GM12873 (cell line): Measurements from ENCODE around the gene UQCRHL.

Experiments
- CTCF ChIP-seq: IDR thresholded peaks from 2 replicates; pipeline ENCODE4 v1.5.1; 2012; ENCODE audit warnings: low read depth, mild to moderate bottlenecking, moderate library complexity, low read length, control low read depth; ENCODE audit not compliant: insufficient read depth; ENCODE audit errors: missing control alignments

Gene UQCRHL

GRCh38 chr1:15838721-15839120, 31.3 kb upstream of the UQCRHL start:
- TF ChIP-seq CTCF: no peak

GRCh38 chr1:15837931-15838330, 30.5 kb upstream of the UQCRHL start:
- TF ChIP-seq CTCF: no peak

GRCh38 chr1:15836772-15837669, 29.6 kb upstream of the UQCRHL start:
- TF ChIP-seq CTCF: no peak

GRCh38 chr1:15835741-15836510, 28.5 kb upstream of the UQCRHL start:
- no peak for TF ChIP-seq CTCF

- TF ChIP-seq CTCF: no peak
Measured at GRCh38 chr1:15835205-15835740, 27.8 kb upstream of the UQCRHL start.

GRCh38 chr1:15834406-15835204, 27.2 kb upstream of the UQCRHL start:
- no peak for TF ChIP-seq CTCF
